ENCODE results near the gene TSPAN3. TPM values are rescaled to one million over a fixed set of nuclear protein-coding genes. Genes with fewer than 3 reads are reported as not detected.

Gene TSPAN3
- total RNA-seq, 1 donor from 2014 or later: 359 TPM

DNA sequence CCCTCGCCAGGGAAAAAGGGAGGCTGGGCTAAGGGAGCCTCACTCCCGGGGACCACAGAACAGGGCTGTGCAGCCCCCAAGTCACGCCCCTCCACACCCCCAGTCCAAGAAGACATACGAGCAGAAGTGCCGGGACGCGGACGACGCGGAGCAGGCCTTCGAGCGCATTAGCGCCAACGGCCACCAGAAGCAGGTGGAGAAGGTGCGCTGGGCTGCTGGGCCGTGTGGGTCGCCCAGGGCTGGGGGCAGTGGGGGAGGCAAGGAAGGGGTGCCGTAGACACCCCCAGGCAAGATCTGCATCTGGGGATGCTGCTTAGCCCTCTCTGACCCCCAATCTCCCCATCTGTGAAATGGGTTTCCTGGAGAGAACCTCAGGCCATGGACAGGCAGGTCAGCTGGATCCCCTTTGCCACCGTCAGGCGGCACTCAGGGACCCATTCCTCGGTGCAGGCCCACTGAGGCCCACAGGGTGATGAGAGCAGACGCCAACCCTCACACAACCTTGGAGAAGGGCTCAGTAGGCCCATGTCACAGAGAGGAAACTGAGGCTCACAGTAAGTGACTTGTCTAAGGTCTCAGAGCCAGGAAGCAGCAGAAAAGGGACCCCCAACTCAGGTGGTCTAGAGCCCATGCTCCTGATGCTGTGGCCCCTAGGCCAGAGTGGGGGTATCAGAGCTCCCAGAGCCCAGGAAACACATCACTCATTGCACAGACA lies 42.3 kb downstream of the TSPAN3 start:
- Histone ChIP-seq H3K27me3 (no peaks in the 10 kb centered on the region), H3K9me3 (no peaks in the 10 kb centered on the region), H3K36me3 (no peaks in the 10 kb centered on the region), H3K4me3 (no peak overlapping the region), H3K27ac (no peak overlapping the region), H3K4me1 (no peaks in the 10 kb centered on the region)
- ATAC-seq (no peak), DNase-seq (peak; percentile 64)
- TF ChIP-seq, protein P1, sequence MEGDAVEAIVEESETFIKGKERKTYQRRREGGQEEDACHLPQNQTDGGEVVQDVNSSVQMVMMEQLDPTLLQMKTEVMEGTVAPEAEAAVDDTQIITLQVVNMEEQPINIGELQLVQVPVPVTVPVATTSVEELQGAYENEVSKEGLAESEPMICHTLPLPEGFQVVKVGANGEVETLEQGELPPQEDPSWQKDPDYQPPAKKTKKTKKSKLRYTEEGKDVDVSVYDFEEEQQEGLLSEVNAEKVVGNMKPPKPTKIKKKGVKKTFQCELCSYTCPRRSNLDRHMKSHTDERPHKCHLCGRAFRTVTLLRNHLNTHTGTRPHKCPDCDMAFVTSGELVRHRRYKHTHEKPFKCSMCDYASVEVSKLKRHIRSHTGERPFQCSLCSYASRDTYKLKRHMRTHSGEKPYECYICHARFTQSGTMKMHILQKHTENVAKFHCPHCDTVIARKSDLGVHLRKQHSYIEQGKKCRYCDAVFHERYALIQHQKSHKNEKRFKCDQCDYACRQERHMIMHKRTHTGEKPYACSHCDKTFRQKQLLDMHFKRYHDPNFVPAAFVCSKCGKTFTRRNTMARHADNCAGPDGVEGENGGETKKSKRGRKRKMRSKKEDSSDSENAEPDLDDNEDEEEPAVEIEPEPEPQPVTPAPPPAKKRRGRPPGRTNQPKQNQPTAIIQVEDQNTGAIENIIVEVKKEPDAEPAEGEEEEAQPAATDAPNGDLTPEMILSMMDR (IDR thresholded peaks at IDR 0.05): no peak
- intact Hi-C loops (cut with DNase I): no loop called here

DNA sequence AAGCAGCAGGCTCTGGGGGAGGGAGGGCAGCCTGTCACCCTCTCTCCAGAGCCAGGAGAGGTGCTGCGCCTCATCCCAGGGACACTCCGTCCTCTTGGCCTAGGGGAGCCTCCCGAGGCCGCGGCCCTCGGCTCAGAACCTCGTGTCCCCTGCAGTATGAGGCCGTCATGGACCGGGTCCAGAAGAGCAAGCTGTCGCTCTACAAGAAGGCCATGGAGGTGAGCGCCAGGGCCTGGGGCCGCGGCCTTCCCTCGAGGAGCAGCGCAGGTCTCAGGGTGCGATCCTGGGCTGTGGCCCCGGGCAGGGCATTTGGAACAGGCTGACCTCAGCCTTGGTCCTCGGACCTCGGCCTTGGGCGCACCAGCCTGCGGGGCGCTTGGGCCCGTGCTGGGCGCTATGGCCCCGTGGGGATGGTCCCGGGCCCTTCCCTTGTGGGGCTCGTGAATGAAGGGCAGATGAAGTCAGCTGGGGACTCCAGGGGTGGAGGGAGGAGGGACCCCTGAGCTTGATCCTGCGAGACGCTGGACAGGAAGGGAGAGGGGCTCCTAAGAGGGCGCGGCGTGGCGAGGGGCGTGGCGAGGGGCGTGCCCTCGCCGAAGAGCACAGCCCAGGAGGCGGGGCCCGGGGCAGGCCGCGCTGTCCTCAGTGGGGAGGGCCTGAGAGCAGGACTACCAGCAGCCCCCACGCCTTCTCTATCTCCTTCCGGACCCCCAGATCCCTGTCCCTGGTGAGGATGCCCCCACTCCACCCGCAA lies 43.0 kb downstream of the TSPAN3 start:
- Histone ChIP-seq H3K36me3 (no peaks in the 10 kb centered on the region), H3K27ac (no peak overlapping the region), H3K4me3 (no peak overlapping the region), H3K4me1 (no peaks in the 10 kb centered on the region), H3K27me3 (no peaks in the 10 kb centered on the region), H3K9me3 (no peaks in the 10 kb centered on the region)
- intact Hi-C loops (cut with DNase I): no loop called here
- TF ChIP-seq, protein P1 (IDR thresholded peaks at IDR 0.05): no peak
- ATAC-seq (peak; percentile 20), DNase-seq (peak; percentile 57)

GRCh38 chr15:77027111-77027696 lies 43.7 kb downstream of the TSPAN3 start:
- Histone ChIP-seq H3K27ac (no peak overlapping the region), H3K36me3 (no peaks in the 10 kb centered on the region), H3K4me1 (no peaks in the 10 kb centered on the region), H3K4me3 (no peak overlapping the region), H3K9me3 (no peaks in the 10 kb centered on the region), H3K27me3 (no peaks in the 10 kb centered on the region)
- ATAC-seq: no peak
- intact Hi-C loops (cut with DNase I): no loop called here
- TF ChIP-seq, protein P1 (IDR thresholded peaks at IDR 0.05): no peak
- peak; percentile 45 for DNase-seq

DNA sequence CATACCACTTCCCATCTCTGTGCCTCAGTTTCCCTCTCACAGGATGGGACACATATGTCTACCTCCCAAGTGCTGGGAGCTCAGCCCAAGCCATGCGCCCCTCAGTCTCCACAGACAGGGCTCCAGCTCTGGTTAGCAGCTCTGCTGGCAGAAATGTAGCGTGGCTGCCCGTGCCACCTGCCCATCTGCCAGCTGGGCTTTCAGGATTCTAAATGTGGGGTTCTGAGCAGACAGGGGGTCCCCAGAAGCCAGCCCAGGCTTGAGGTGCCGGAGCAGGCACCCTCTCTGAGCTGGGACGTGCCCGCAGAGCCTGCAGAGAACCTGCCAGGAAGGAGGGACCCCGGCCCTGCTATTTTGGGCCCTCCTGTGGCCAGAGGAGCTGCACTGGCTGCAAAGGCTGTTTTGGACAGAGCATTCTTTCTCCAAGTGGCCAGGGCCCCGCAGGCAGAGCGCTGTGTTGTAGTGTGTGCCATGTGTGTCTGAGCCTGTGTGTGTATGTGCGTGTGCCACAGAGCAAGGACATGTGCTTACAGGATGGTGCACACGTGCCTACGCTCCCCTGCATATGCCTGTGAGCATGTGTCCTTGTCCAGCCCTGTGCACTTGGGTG lies 44.3 kb downstream of the TSPAN3 start:
- no peak for ATAC-seq
- Histone ChIP-seq H3K27me3 (no peaks in the 10 kb centered on the region), H3K36me3 (no peaks in the 10 kb centered on the region), H3K4me3 (no peak overlapping the region), H3K9me3 (no peaks in the 10 kb centered on the region), H3K27ac (no peak overlapping the region), H3K4me1 (no peaks in the 10 kb centered on the region)
- TF ChIP-seq, protein P1 (IDR thresholded peaks at IDR 0.05): no peak
- DNase-seq: peak; percentile 62
- intact Hi-C loops (cut with DNase I): no loop called here

GRCh38 chr15:77025941-77026411 lies 44.9 kb downstream of the TSPAN3 start:
- intact Hi-C loops (cut with DNase I): no loop called here
- ATAC-seq: no peak

More at GRCh38 chr15:77025941-77026411, 44.9 kb downstream of the TSPAN3 start:
- Histone ChIP-seq H3K4me3 (no peak overlapping the region), H3K9me3 (no peaks in the 10 kb centered on the region), H3K27ac (no peak overlapping the region), H3K36me3 (no peaks in the 10 kb centered on the region), H3K27me3 (no peaks in the 10 kb centered on the region), H3K4me1 (no peaks in the 10 kb centered on the region)
- TF ChIP-seq, protein P1 (IDR thresholded peaks at IDR 0.05): no peak
- DNase-seq: peak; percentile 57

Data from upper lobe of right lung (tissue), 1 donor.